B cell (primary cell): ENCODE results near the gene PTPRN2. TPM values are rescaled to one million over a fixed set of nuclear protein-coding genes. Genes with fewer than 3 reads are reported as not detected.
"Not testable (repeated sequence)": the region's sequence is repeated elsewhere in the genome, so short reads cannot be mapped to it uniquely, and the experiment has no call there.

ENCODE experiments used
- ATAC-seq: fragments of 200-7000 bp; cut with Tn5 transposase; one replicate; pipeline ENCODE4 v1.10.0; 2021; ENCODE audit warnings: low read depth, mild to moderate bottlenecking, moderate number of reproducible peaks, moderate library complexity
- CTCF ChIA-PET: fragments of 350-600 bp; sonication (Branson Sonifier 250); formaldehyde crosslinking; loops from one replicate; lab custom pipeline; 2021; ENCODE audit warnings: antibody characterized with exemption, inconsistent platforms; lab: Charles Lee
- POLR2A ChIA-PET: fragments of 350-600 bp; sonication (Branson Sonifier 250); formaldehyde crosslinking; loops from one replicate; lab custom pipeline; 2021; ENCODE audit warnings: antibody characterized with exemption; lab: Charles Lee
- DNase-seq: peaks from one replicate; pipeline ENCODE4 v3.0.0; 2013
- H2AFZ ChIP-seq: 2 replicates; pipeline ENCODE4 v1.6.1; 2012; ENCODE audit warnings: mild to moderate bottlenecking, low read depth, low read length; ENCODE audit not compliant: insufficient read depth, poor library complexity, severe bottlenecking
- H3K27ac ChIP-seq, 2 donors: 1 replicate in 1 of 2; 2 replicates in 1 of 2; pipeline ENCODE4 v1.5.1; 2012 to 2013; ENCODE audit warnings: low read length in 2 of 2, mild to moderate bottlenecking in 2 of 2, moderate library complexity in 1 of 2
- H3K27me3 ChIP-seq, 4 experiments: fragments of 200-600 bp in 1 of 4; sonication (generic) in 1 of 4; replicated peaks in 1 of 4; 1 replicate in 2 of 4; 2 replicates in 2 of 4; pipeline versions ENCODE4 v1.6.1 to v1.7.0; 2013 to 2016; ENCODE audit warnings: low read length in 3 of 4, mild to moderate bottlenecking in 2 of 4, mixed read lengths in 1 of 4, moderate library complexity in 1 of 4; ENCODE audit not compliant: insufficient read depth in 4 of 4, control insufficient read depth in 3 of 4; ENCODE audit errors: control extremely low read depth in 1 of 4
- H3K36me3 ChIP-seq, 2 experiments: replicated peaks in 1 of 2; 1 replicate in 1 of 2; 2 replicates in 1 of 2; pipeline versions ENCODE4 v1.6.1 to v1.7.1; 2013; ENCODE audit warnings: low read length in 1 of 2; ENCODE audit not compliant: insufficient read depth in 2 of 2, control insufficient read depth in 1 of 2; ENCODE audit errors: control extremely low read depth in 1 of 2, extremely low read depth in 1 of 2
- H3K4me1 ChIP-seq, 2 donors: fragments of 200-600 bp in 1 of 2; sonication (generic) in 1 of 2; 1 replicate in 1 of 2; 2 replicates in 1 of 2; pipeline versions ENCODE4 v1.5.1 to v1.6.1; 2013 to 2017; ENCODE audit warnings: low read length in 2 of 2; ENCODE audit not compliant: control insufficient read depth in 2 of 2, insufficient read depth in 2 of 2
- H3K4me2 ChIP-seq: replicated peaks from 2 replicates; pipeline ENCODE3; 2012; ENCODE audit warnings: mild to moderate bottlenecking, low read depth, low read length; ENCODE audit not compliant: poor library complexity, severe bottlenecking
- H3K4me3 ChIP-seq, 5 experiments: fragments of 200-600 bp in 1 of 5; sonication (generic) in 1 of 5; 1 replicate in 3 of 5; 2 replicates in 2 of 5; pipeline versions ENCODE4 v1.5.1 to v1.7.0; 2011 to 2016; ENCODE audit warnings: low read length in 4 of 5, mild to moderate bottlenecking in 4 of 5, low read depth in 2 of 5, control low read depth in 1 of 5, moderate library complexity in 1 of 5; ENCODE audit not compliant: insufficient read depth in 1 of 5; ENCODE audit errors: control extremely low read depth in 1 of 5, extremely low read depth in 1 of 5
- H3K79me2 ChIP-seq: fragments of 200-600 bp; sonication (generic); one replicate; pipeline ENCODE4 v1.6.0; 2016; ENCODE audit warnings: low read length; ENCODE audit not compliant: control insufficient read depth, insufficient read depth
- H3K9ac ChIP-seq: fragments of 200-600 bp; sonication (generic); 2 replicates; pipeline ENCODE4 v1.6.1; 2017; ENCODE audit warnings: mild to moderate bottlenecking, low read length, moderate library complexity
- H3K9me3 ChIP-seq, 3 donors: one replicate each; pipeline versions ENCODE4 v1.6.1 to v1.7.1; 2013; ENCODE audit warnings: low read length in 2 of 3; ENCODE audit not compliant: control insufficient read depth in 2 of 3, insufficient read depth in 1 of 3; ENCODE audit errors: control extremely low read depth in 1 of 3
- H4K20me1 ChIP-seq: 2 replicates; pipeline ENCODE4 v1.6.0; 2012; ENCODE audit warnings: mild to moderate bottlenecking, low read length; ENCODE audit not compliant: insufficient read depth, control insufficient read depth, poor library complexity, severe bottlenecking
- H3K27ac Mint-ChIP-seq: one replicate; pipeline ENCODE4 v1.8.0; 2021; ENCODE audit warnings: mixed read lengths
- H3K27me3 Mint-ChIP-seq: one replicate; pipeline ENCODE4 v1.8.0; 2021; ENCODE audit warnings: mixed read lengths
- H3K4me1 Mint-ChIP-seq: one replicate; pipeline ENCODE4 v1.8.0; 2021; ENCODE audit warnings: mixed read lengths
- H3K4me3 Mint-ChIP-seq: one replicate; pipeline ENCODE4 v1.8.0; 2021; ENCODE audit warnings: mixed read lengths
- H3K9me3 Mint-ChIP-seq: one replicate; pipeline ENCODE4 v1.8.0; 2022; ENCODE audit warnings: mixed read lengths; ENCODE audit not compliant: insufficient read depth
- EZH2 ChIP-seq: IDR thresholded peaks from 2 replicates; pipeline ENCODE4 v1.6.1; 2012; ENCODE audit warnings: borderline replicate concordance, low read depth, mild to moderate bottlenecking, moderate library complexity, low read length; ENCODE audit not compliant: insufficient read depth, poor library complexity, severe bottlenecking
- WGBS: methylation state at CpG from one replicate; pipeline ENCODE4 v1.1.5; 2013; ENCODE audit warnings: missing lambda C conversion rate; ENCODE audit not compliant: insufficient coverage; 5-methylcytosine and 5-hydroxymethylcytosine counted together
- intact Hi-C: fragments of 100-400 bp; cut with micrococcal nuclease; formaldehyde crosslinking; loops from one replicate; pipeline ENCODE4 v1.10.0; 2022
- polyA plus RNA-seq: library from polyadenylated mRNA; depleted of rRNA; stranded (reverse); fragments of >200 nt; gene quantifications from 2 replicates; pipeline ENCODE4 v1.2.3, GENCODE V29; 2012
- total RNA-seq, 2 donors: library from RNA; stranded (reverse); fragments of 120-200 nt in 1 of 2; gene quantifications; 1 replicate in 1 of 2; 2 replicates in 1 of 2; pipeline versions ENCODE4 v1.2.3 to v1.2.4, GENCODE V29; 2013 to 2022
- TF ChIP-seq, protein P1 (sequence below): fragments of 200-600 bp; IDR thresholded peaks from one replicate; pipeline ENCODE4 v1.8.0; 2022; ENCODE audit warnings: antibody characterized with exemption, mild to moderate bottlenecking

Gene PTPRN2
- total and polyA plus RNA-seq, 2 donors (not counting 1 experiment from before 2014, with no cell fraction given): 2.0 to 5.0 TPM

DNA sequence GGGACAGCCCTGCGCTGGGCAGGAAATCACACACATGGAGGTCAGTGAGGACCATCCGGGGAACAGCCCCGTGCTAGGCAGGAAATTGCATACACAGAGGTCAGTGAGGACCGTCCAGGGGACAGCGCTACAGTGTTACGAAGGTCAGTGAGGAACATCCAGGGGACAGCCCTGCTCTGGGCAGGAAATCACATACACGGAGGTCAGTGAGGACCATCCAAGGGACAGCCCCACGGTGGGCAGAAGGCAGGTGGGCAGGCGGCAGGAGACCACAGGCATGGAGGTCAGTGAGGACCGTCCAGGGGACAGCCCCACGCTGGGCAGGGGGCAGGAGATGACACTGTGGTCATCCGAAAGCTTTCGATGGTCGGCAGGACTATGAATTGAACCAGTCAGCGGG lies 79.7 kb downstream of the PTPRN2 start:
- Histone ChIP-seq H2AFZ (no peak overlapping the region), H3K36me3 (no peaks in the 10 kb centered on the region), H3K9ac (no peak overlapping the region), H3K79me2 (no peaks in the 10 kb centered on the region), H4K20me1 (no peaks in the 10 kb centered on the region), H3K4me1 (no peaks in the 10 kb centered on the region), H3K9me3 (peaks cover 0 to 62% (median 26%) of the 10 kb centered on the region in 3 donors), H3K27me3 (no peaks in the 10 kb centered on the region), H3K4me3 (no peak overlapping the region), H3K4me2 (no peak overlapping the region), H3K27ac (no peak overlapping the region)
- 85% methylated on average over 15 of the region's 15 CpGs for WGBS
- DNase-seq (no peak), ATAC-seq (no peak)
- Mint-ChIP-seq H3K9me3 (peaks cover 14% of the 10 kb centered on the region), H3K4me1 (no peaks in the 10 kb centered on the region), H3K27me3 (peaks cover 6% of the 10 kb centered on the region), H3K27ac (no peak overlapping the region), H3K4me3 (no peak overlapping the region)
- POLR2A ChIA-PET: no interaction called here
- intact Hi-C loops: no loop called here
- CTCF ChIA-PET: no interaction called here
- TF ChIP-seq, protein P1, sequence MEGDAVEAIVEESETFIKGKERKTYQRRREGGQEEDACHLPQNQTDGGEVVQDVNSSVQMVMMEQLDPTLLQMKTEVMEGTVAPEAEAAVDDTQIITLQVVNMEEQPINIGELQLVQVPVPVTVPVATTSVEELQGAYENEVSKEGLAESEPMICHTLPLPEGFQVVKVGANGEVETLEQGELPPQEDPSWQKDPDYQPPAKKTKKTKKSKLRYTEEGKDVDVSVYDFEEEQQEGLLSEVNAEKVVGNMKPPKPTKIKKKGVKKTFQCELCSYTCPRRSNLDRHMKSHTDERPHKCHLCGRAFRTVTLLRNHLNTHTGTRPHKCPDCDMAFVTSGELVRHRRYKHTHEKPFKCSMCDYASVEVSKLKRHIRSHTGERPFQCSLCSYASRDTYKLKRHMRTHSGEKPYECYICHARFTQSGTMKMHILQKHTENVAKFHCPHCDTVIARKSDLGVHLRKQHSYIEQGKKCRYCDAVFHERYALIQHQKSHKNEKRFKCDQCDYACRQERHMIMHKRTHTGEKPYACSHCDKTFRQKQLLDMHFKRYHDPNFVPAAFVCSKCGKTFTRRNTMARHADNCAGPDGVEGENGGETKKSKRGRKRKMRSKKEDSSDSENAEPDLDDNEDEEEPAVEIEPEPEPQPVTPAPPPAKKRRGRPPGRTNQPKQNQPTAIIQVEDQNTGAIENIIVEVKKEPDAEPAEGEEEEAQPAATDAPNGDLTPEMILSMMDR: no peak
- no peak for TF ChIP-seq EZH2

DNA sequence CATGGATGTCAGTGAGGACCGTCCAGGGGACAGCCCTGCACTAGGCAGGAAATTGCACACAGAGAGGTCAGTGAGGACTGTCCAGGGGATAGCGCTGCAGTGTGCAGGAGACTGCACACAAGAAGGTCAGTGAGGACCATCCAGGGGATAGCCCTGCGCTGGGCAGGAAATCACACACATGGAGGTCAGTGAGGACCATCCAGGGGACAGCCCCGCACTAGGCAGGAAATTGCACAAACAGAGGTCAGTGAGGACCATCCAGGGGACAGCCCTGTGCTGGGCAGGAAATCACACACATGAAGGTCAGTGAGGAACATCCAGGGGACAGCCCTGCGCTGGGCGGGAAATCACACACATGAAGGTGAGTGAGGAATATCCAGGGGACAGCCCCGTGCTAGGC lies 80.4 kb downstream of the PTPRN2 start:
- not testable (repeated sequence) for DNase-seq

More for the DNA sequence above, 80.4 kb downstream of the PTPRN2 start:
- H3K79me2 ChIP-seq, H3K27me3 Mint-ChIP-seq, intact Hi-C loops, H3K4me1 Mint-ChIP-seq, H3K27me3 ChIP-seq, H3K27ac ChIP-seq, H4K20me1 ChIP-seq, H3K4me1 ChIP-seq, CTCF ChIA-PET, H2AFZ ChIP-seq, H3K9me3 Mint-ChIP-seq, ATAC-seq, H3K27ac Mint-ChIP-seq, H3K9ac ChIP-seq, H3K4me2 ChIP-seq, H3K4me3 ChIP-seq, POLR2A ChIA-PET, H3K4me3 Mint-ChIP-seq, H3K36me3 ChIP-seq: not testable (repeated sequence)
- 80% methylated on average over 7 of the region's 7 CpGs for WGBS
- H3K9me3 ChIP-seq: peaks cover 0 to 55% (median 21%) of the 10 kb centered on the region in 3 donors
